Ishikawa (cell line): ENCODE results near the gene NEURL1.

Source experiments
- EP300 ChIP-seq: IDR thresholded peaks from 2 replicates; pipeline ENCODE4 v1.6.1; 2012; ENCODE audit warnings: borderline replicate concordance
- RAD21 ChIP-seq: IDR thresholded peaks from 2 replicates; pipeline ENCODE4 v1.6.1; 2012; ENCODE audit warnings: low read depth
- TAF1 ChIP-seq: IDR thresholded peaks from 2 replicates; pipeline ENCODE4 v1.6.1; 2012; ENCODE audit warnings: low read depth, mild to moderate bottlenecking
- TEAD4 ChIP-seq: IDR thresholded peaks from 2 replicates; pipeline ENCODE4 v1.6.1; 2012
- USF1 ChIP-seq: IDR thresholded peaks from 2 replicates; pipeline ENCODE4 v1.6.1; 2012

- TF ChIP-seq RAD21 = no peak
- no peak for TF ChIP-seq EP300
- no peak for TF ChIP-seq TEAD4
- no peak for TF ChIP-seq TAF1
- no peak for TF ChIP-seq USF1
Observed at GRCh38 chr10:103533827-103534226, 40.3 kb downstream of the NEURL1 start.
